ENCODE results near the gene GADD45G.

The GADD45G gene

DNA sequence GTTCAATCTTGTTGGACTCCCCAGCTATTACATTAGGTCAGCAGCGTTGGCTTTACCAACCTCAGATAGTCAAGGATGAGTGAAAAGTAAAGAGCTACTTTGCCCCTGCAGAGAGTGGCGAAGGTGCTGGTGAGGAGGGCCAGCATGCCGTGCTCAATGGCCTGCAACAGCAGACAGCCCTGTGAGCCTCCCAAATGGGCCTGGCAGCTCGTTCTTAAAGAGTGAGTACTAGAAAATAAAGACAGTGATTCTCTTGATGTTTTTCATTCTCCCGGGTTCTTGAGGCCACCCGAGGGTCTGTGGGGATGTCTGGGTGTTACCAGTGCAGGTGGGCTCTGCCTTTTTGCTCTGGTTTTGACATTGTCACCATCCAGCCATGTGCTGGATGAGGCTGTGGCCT, 16.2 kb downstream of the GADD45G start:
- DNase-seq (ENCODE audit: low read depth): no peak
- no peak overlapping the region for H3K4me3 ChIP-seq (ENCODE audit: low read depth, low read length)
- in situ Hi-C loops (cut with HindIII; ENCODE audit: low sequenced_read_pairs): no loop called here
- no peak for TF ChIP-seq CTCF (IDR thresholded peaks at IDR 0.05; ENCODE audit: low read depth, low read length, missing control alignments)

- H3K4me3 ChIP-seq (ENCODE audit: low read depth, low read length): no peak overlapping the region
- no peak for TF ChIP-seq CTCF (IDR thresholded peaks at IDR 0.05; ENCODE audit: low read depth, low read length, missing control alignments)
- DNase-seq (ENCODE audit: low read depth): no peak
- in situ Hi-C loops (cut with HindIII; ENCODE audit: low sequenced_read_pairs): no loop called here
Measured at GRCh38 chr9:89621676-89622075, 16.9 kb downstream of the GADD45G start.

- no peak for DNase-seq (ENCODE audit: low read depth)
- H3K4me3 ChIP-seq (ENCODE audit: low read depth, low read length): no peak overlapping the region
- no peak for TF ChIP-seq CTCF (IDR thresholded peaks at IDR 0.05; ENCODE audit: low read depth, low read length, missing control alignments)
- in situ Hi-C loops (cut with HindIII; ENCODE audit: low sequenced_read_pairs): no loop called here
Measured at GRCh38 chr9:89622933-89623861, 18.4 kb downstream of the GADD45G start.

DNA sequence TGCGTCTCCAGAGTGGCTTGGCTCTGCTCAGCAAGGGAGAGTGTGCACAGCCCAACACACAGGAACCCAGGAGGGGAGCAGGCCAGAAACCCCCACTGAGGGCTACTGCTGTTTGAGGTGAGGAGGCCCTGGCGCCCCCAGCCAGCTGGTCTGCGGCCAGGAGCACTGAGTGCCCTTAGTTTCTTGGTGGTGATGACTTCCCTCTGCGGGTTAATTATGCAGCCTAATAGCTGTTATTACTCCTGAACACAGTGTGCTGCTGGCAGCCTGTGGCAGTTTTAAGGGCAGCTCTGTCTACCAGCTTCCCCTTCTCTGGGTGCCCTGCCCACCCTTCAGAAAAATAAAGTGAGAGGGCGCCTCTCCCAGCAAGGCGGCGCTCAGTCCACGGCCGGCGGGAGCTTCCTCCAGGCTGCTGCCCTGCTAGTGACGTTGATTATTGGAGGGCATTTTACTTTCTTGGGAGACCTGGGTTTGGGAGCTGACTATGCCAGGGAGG, 19.2 kb downstream of the GADD45G start:
- H3K4me3 ChIP-seq (ENCODE audit: low read depth, low read length): no peak overlapping the region
- no peak for DNase-seq (ENCODE audit: low read depth)
- no peak for TF ChIP-seq CTCF (IDR thresholded peaks at IDR 0.05; ENCODE audit: low read depth, low read length, missing control alignments)
- in situ Hi-C loops (cut with HindIII; ENCODE audit: low sequenced_read_pairs): no loop called here

GRCh38 chr9:89625721-89626687, 21.2 kb downstream of the GADD45G start:
- no peak overlapping the region for H3K4me3 ChIP-seq (ENCODE audit: low read depth, low read length)
- TF ChIP-seq CTCF (IDR thresholded peaks at IDR 0.05; ENCODE audit: low read depth, low read length, missing control alignments): no peak
- no peak for DNase-seq (ENCODE audit: low read depth)
- in situ Hi-C loops (cut with HindIII; ENCODE audit: low sequenced_read_pairs): no loop called here

GRCh38 chr9:89626741-89627265, 22.0 kb downstream of the GADD45G start:
- no peak for TF ChIP-seq CTCF (IDR thresholded peaks at IDR 0.05; ENCODE audit: low read depth, low read length, missing control alignments)
- DNase-seq (ENCODE audit: low read depth): no peak
- H3K4me3 ChIP-seq (ENCODE audit: low read depth, low read length): no peak overlapping the region
- in situ Hi-C loops (cut with HindIII; ENCODE audit: low sequenced_read_pairs): no loop called here
